ENCODE results near the gene LRRC9.

DNA sequence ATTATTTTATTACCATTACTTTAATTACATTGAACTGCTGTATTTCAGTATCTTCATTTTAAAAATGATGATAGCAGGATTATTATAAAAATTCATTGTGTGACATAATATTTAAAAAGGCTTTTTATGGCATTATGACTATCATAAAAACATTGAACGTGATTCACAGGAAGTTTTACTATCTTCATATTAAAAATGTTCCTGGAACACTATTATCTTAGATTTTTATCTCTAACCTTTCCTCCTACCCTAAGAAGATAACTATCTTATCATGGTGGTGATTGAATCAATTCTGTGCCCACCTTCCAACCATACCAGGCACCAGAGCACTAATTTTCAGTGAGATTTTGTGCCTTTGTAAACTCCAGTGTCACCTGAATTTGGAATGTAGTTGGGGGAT lies 16.2 kb downstream of the LRRC9 start:
- TF ChIP-seq, protein P1, sequence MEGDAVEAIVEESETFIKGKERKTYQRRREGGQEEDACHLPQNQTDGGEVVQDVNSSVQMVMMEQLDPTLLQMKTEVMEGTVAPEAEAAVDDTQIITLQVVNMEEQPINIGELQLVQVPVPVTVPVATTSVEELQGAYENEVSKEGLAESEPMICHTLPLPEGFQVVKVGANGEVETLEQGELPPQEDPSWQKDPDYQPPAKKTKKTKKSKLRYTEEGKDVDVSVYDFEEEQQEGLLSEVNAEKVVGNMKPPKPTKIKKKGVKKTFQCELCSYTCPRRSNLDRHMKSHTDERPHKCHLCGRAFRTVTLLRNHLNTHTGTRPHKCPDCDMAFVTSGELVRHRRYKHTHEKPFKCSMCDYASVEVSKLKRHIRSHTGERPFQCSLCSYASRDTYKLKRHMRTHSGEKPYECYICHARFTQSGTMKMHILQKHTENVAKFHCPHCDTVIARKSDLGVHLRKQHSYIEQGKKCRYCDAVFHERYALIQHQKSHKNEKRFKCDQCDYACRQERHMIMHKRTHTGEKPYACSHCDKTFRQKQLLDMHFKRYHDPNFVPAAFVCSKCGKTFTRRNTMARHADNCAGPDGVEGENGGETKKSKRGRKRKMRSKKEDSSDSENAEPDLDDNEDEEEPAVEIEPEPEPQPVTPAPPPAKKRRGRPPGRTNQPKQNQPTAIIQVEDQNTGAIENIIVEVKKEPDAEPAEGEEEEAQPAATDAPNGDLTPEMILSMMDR (IDR thresholded peaks at IDR 0.05) = no peak
- TF ChIP-seq POLR2A (IDR thresholded peaks at IDR 0.05) = no peak
- TF ChIP-seq EP300 (IDR thresholded peaks at IDR 0.05) = no peak
